Neuronal stem cell (in vitro differentiated cells): Measurements from ENCODE around the gene TALDO1.

Experiments used
- DNase-seq: peaks from one replicate; pipeline ENCODE4 v3.0.0-alpha.2; 2013; ENCODE audit warnings: low spot score
- H2AFZ ChIP-seq: one replicate; pipeline ENCODE4 v1.6.1; 2013; ENCODE audit warnings: mild to moderate bottlenecking, low read length, inconsistent platforms
- H2AK5ac ChIP-seq: 2 replicates; pipeline ENCODE4 v1.6.1; 2013; ENCODE audit warnings: low read depth, mild to moderate bottlenecking, inconsistent platforms, low read length, moderate library complexity, mixed read lengths
- H2BK120ac ChIP-seq: 2 replicates; pipeline ENCODE4 v1.6.1; 2013; ENCODE audit warnings: low read depth, mild to moderate bottlenecking, inconsistent platforms, low read length, moderate library complexity, mixed read lengths
- H2BK12ac ChIP-seq: one replicate; pipeline ENCODE4 v1.6.1; 2013; ENCODE audit warnings: low read length, inconsistent platforms
- H2BK15ac ChIP-seq: 2 replicates; pipeline ENCODE4 v1.6.1; 2013; ENCODE audit warnings: mild to moderate bottlenecking, low read length, inconsistent platforms, mixed read lengths
- H2BK5ac ChIP-seq: one replicate; pipeline ENCODE4 v1.6.1; 2013; ENCODE audit warnings: inconsistent platforms, mild to moderate bottlenecking, low read length, moderate library complexity
- H3K14ac ChIP-seq: one replicate; pipeline ENCODE4 v1.6.1; 2013; ENCODE audit warnings: low read length, inconsistent platforms
- H3K18ac ChIP-seq: 2 replicates; pipeline ENCODE4 v1.6.1; 2013; ENCODE audit warnings: low read length, inconsistent platforms
- H3K23ac ChIP-seq: 2 replicates; pipeline ENCODE4 v1.6.1; 2013; ENCODE audit warnings: low read depth, mild to moderate bottlenecking, mixed read lengths, low read length, inconsistent platforms; ENCODE audit not compliant: poor library complexity
- H3K27ac ChIP-seq: replicated peaks from 3 replicates; pipeline ENCODE4 v1.5.1; 2013; ENCODE audit warnings: low read length, inconsistent platforms
- H3K27me3 ChIP-seq, 3 experiments: 2 replicates each; pipeline ENCODE4 v1.6.1; 2013; ENCODE audit warnings: low read length in 3 of 3, mild to moderate bottlenecking in 2 of 3, inconsistent platforms in 1 of 3, low read depth in 1 of 3, mixed read lengths in 1 of 3, moderate library complexity in 1 of 3; ENCODE audit not compliant: control insufficient read depth in 3 of 3, insufficient read depth in 3 of 3
- H3K36me3 ChIP-seq, 2 donors: replicated peaks in 1 of 2; 2 replicates each; pipeline ENCODE4 v1.6.1; 2013; ENCODE audit warnings: low read length in 2 of 2; ENCODE audit not compliant: control insufficient read depth in 2 of 2, insufficient read depth in 2 of 2
- H3K4ac ChIP-seq: 2 replicates; pipeline ENCODE4 v1.6.1; 2013; ENCODE audit warnings: inconsistent platforms, mild to moderate bottlenecking, low read length, moderate library complexity
- H3K4me1 ChIP-seq, 2 donors: 1 replicate in 1 of 2; 2 replicates in 1 of 2; pipeline ENCODE4 v1.6.1; 2013; ENCODE audit warnings: low read length in 2 of 2, low read depth in 1 of 2; ENCODE audit not compliant: control insufficient read depth in 2 of 2, insufficient read depth in 1 of 2
- H3K4me2 ChIP-seq: one replicate; pipeline ENCODE4 v1.6.1; 2013; ENCODE audit warnings: mild to moderate bottlenecking, low read length, inconsistent platforms; ENCODE audit not compliant: insufficient read depth, poor library complexity, severe bottlenecking
- H3K4me3 ChIP-seq, 2 donors: 2 replicates each; pipeline ENCODE4 v1.5.1; 2013; ENCODE audit warnings: low read length in 2 of 2, mild to moderate bottlenecking in 2 of 2, inconsistent platforms in 1 of 2, moderate library complexity in 1 of 2
- H3K79me1 ChIP-seq: one replicate; pipeline ENCODE4 v1.6.1; 2013; ENCODE audit warnings: low read depth, mild to moderate bottlenecking, inconsistent platforms, low read length, moderate library complexity
- H3K9ac ChIP-seq: one replicate; pipeline ENCODE4 v1.6.1; 2013; ENCODE audit warnings: mild to moderate bottlenecking, low read depth, low read length, inconsistent platforms; ENCODE audit not compliant: poor library complexity
- H3K9me3 ChIP-seq, 2 donors: replicated peaks in 1 of 2; 2 replicates each; pipeline versions ENCODE3 to v1.6.1; 2013; ENCODE audit warnings: low read length in 2 of 2, mild to moderate bottlenecking in 2 of 2, inconsistent platforms in 1 of 2, low read depth in 1 of 2, mixed read lengths in 1 of 2, moderate library complexity in 1 of 2; ENCODE audit not compliant: control insufficient read depth in 2 of 2, insufficient read depth in 1 of 2
- H4K8ac ChIP-seq: one replicate; pipeline ENCODE4 v1.6.1; 2013; ENCODE audit warnings: low read depth, mild to moderate bottlenecking, inconsistent platforms, low read length, moderate library complexity
- H4K91ac ChIP-seq: one replicate; pipeline ENCODE4 v1.6.1; 2013; ENCODE audit warnings: low read length, low read depth, mild to moderate bottlenecking, inconsistent platforms; ENCODE audit not compliant: poor library complexity
- WGBS, 2 donors: extraction: QIAGEN DNeasy Blood & Tissue Kit; methylation state at CpG; one replicate each; pipeline ENCODE4 v1.1.7; 2013; ENCODE audit warnings: missing lambda C conversion rate in 2 of 2, mixed read lengths in 1 of 2; ENCODE audit not compliant: insufficient read length in 2 of 2, insufficient replicate concordance in 1 of 2; ENCODE audit errors: extremely low coverage in 2 of 2; 5-methylcytosine and 5-hydroxymethylcytosine counted together

The TALDO1 gene

DNA sequence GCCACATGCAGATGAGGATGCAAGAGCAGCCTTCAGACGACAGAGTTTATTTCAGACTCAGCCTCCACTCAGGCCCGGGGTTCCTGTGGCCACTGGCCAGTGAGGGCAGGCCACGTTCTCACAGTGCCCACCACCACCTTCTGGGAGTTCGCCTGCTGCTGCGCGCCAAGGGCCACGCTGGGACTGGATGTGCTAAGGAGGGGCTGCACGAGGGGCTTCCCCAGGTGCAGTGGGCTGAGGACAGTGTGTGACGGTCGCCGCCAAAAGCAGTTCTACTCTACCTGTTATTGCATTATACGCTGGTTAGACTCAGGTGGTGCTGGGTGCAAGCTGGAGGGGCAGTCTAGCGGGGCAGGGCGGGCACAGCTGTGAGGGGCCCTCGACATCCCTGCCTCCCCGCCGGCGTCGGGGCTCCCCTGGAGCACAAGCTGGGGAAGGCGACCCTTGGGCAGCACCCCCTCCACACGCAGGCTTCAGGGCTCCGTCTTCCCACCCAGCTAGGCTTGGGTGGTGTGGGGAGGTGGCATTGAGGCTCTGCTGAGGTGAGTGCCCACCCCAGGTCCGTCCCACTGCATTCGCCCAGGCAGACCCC is 39.9 kb downstream of the TALDO1 start:
- H2BK12ac ChIP-seq, result no peak overlapping the region
- H4K91ac ChIP-seq, result no peak overlapping the region
- H3K4me2 ChIP-seq, result no peak overlapping the region
- H3K27ac ChIP-seq, result no peak overlapping the region
- no peak overlapping the region for H2BK5ac ChIP-seq
- H3K9me3 ChIP-seq, result no peaks in the 10 kb centered on the region
- H2BK15ac ChIP-seq, result no peak overlapping the region
- no peak overlapping the region for H3K4me3 ChIP-seq
- peaks cover 3 to 13% of the 10 kb centered on the region in 2 donors for H3K36me3 ChIP-seq
- no peak overlapping the region for H2BK120ac ChIP-seq
- H2AFZ ChIP-seq, result no peak overlapping the region
- peak overlapping the region; percentile 94 for H2AK5ac ChIP-seq
- H3K14ac ChIP-seq, result no peak overlapping the region
- H3K23ac ChIP-seq, result peak overlapping the region; percentile 91
- no peak overlapping the region for H3K4ac ChIP-seq
- WGBS, 2 donors, result no CpG with 5 or more reads among the region's 24 CpGs
- H3K18ac ChIP-seq, result no peak overlapping the region
- peaks cover 6% of the 10 kb centered on the region for H3K79me1 ChIP-seq
- peaks cover 12 to 13% of the 10 kb centered on the region in 2 donors for H3K4me1 ChIP-seq
- H3K9ac ChIP-seq, result peak overlapping the region; percentile 70
- H4K8ac ChIP-seq, result peak overlapping the region; percentile 43
- DNase-seq, result no peak
- H3K27me3 ChIP-seq, result no peaks in the 10 kb centered on the region

DNA sequence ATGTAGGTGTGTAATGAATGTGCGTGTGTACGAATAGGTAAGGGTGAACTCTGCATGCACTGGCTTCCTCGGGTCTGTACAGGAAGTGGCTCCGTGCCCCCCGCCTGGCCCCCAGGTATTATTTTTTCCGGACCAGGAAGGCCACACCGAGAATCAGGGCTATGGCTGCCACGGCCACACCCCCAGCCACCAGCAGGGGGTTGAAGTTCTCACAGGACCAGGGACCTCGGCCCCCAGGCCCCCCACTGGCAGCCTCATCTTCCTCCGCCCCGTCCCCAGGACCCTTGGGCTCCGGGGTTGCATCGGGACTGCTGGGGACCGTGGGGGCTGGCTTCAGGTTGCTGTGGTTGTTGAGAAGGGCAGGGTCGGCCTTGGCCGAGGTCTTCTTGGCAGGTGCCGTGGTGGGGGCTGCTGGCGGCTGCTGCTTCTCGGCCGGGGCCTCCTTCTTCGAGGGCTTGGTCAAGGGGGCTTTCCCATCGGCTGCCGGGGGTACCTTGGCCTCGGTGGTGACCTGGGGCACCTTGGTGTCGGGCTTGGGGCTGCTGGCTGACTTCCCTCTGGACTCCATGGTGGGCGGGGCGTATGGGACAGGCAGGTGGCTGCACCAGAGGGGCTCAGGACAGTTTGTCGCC is 40.9 kb downstream of the TALDO1 start:
- no peak overlapping the region for H2AK5ac ChIP-seq
- DNase-seq, result no peak
- no peak overlapping the region for H2BK15ac ChIP-seq
- no peak overlapping the region for H3K4ac ChIP-seq
- H3K18ac ChIP-seq, result no peak overlapping the region
- no peak overlapping the region for H3K9ac ChIP-seq
- H4K8ac ChIP-seq, result no peak overlapping the region
- no peaks in the 10 kb centered on the region for H3K9me3 ChIP-seq
- no peak overlapping the region for H3K23ac ChIP-seq
- no peak overlapping the region for H3K4me3 ChIP-seq
- peaks cover 12 to 13% of the 10 kb centered on the region in 2 donors for H3K4me1 ChIP-seq
- WGBS, 2 donors, result no CpG with 5 or more reads among the region's 28 CpGs
- no peaks in the 10 kb centered on the region for H3K27me3 ChIP-seq
- H2AFZ ChIP-seq, result no peak overlapping the region
- H3K27ac ChIP-seq, result no peak overlapping the region
- no peak overlapping the region for H3K4me2 ChIP-seq
- no peak overlapping the region for H4K91ac ChIP-seq
- peak overlapping the region; percentile 21 for H3K14ac ChIP-seq
- H3K79me1 ChIP-seq, result peaks cover 4% of the 10 kb centered on the region
- H2BK120ac ChIP-seq, result no peak overlapping the region
- H2BK5ac ChIP-seq, result no peak overlapping the region
- H3K36me3 ChIP-seq, result peaks cover 3 to 22% of the 10 kb centered on the region in 2 donors
- H2BK12ac ChIP-seq, result no peak overlapping the region

DNA sequence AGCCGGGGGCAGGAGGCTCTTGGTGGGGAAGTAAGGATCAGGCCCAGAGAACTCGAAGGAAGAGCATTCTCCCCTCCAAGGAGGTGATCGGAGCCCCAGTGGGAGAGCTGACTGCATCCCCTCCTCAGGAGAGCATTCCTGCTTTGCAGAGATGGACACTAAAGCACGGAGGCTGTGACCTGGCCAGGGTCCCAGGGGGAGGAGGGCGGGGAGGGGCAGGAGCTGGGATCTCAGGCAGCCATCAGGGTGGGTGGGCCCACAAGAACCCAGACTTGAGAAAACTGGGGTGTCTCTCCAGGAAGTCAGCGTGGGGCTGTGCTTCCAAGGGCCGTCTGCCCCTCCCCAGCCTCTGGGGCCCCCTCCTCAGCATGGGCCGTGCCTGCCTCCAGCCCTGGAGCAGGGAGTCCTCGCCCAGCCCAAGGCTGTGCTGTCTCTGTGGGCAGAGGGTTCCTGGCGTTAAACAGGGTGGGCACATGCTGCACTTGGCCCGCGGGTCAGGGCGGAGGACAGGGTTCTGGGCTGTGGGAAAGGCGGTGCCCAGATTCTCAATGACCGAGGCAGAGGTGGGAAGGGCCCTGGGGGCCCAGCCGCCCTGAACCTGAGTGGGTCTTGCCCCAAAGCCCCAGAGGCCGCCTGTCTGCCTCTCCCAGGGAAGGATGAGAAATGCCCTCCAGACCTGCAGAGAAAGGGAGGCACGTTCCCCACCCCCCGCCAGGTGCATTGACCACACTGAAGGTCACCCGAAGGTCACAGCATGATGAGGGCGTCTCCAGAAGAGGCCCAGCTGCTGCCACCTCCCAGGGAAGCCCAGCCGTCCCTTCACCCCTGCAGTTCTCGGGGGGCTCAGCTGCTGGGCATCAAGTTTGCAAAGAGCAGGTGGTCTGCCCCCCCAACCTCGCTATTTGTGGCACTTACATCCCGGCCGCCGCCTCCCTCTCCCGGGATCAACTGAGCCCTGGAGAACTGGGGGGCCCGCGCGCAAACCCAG is 42.0 kb downstream of the TALDO1 start:
- H3K27me3 ChIP-seq, result no peaks in the 10 kb centered on the region
- H3K4me2 ChIP-seq, result peak overlapping the region; percentile 56
- H3K9me3 ChIP-seq, result no peaks in the 10 kb centered on the region
- H4K91ac ChIP-seq, result no peak overlapping the region
- peaks cover 7% of the 10 kb centered on the region for H3K79me1 ChIP-seq
- H3K23ac ChIP-seq, result peak overlapping the region; percentile 25
- H3K4ac ChIP-seq, result no peak overlapping the region
- H2AFZ ChIP-seq, result no peak overlapping the region
- H3K36me3 ChIP-seq, result peaks cover 13 to 33% of the 10 kb centered on the region in 2 donors
- no peak overlapping the region for H2BK120ac ChIP-seq
- peak overlapping the region in 1 of 2 donors; percentile 72 for H3K4me3 ChIP-seq
- H2BK15ac ChIP-seq, result no peak overlapping the region
- H2BK12ac ChIP-seq, result no peak overlapping the region
- H3K18ac ChIP-seq, result peak overlapping the region; percentile 87
- H2AK5ac ChIP-seq, result peak overlapping the region; percentile 24
- no peak overlapping the region for H3K27ac ChIP-seq
- WGBS, 2 donors, result no CpG with 5 or more reads among the region's 31 CpGs
- H3K4me1 ChIP-seq, result peaks cover 8 to 11% of the 10 kb centered on the region in 2 donors
- H3K14ac ChIP-seq, result peak overlapping the region; percentile 75
- DNase-seq, result no peak
- H2BK5ac ChIP-seq, result no peak overlapping the region
- H3K9ac ChIP-seq, result no peak overlapping the region
- no peak overlapping the region for H4K8ac ChIP-seq
